HepG2 (cell line): ENCODE data around the gene ATP5F1C.

ENCODE experiments used
- ATF7 ChIP-seq, 2 experiments: fragments of 450-650 bp in 1 of 2; sonication (generic) in 1 of 2; formaldehyde crosslinking in 1 of 2; IDR thresholded peaks; 2 replicates each; pipeline versions ENCODE4 v1.4.0 to v1.6.1; 2016 to 2020; ENCODE audit warnings: antibody characterized with exemption in 1 of 2, mild to moderate bottlenecking in 1 of 2, missing genetic modification reagents in 1 of 2
- CENPBD1 ChIP-seq: sonication (generic); formaldehyde crosslinking; IDR thresholded peaks from 2 replicates; pipeline ENCODE4 v1.8.0; 2022; ENCODE audit warnings: missing genetic modification reagents, low read depth, mild to moderate bottlenecking, borderline replicate concordance
- CREB1 ChIP-seq, 2 experiments: fragments of 450-650 bp in 1 of 2; IDR thresholded peaks; 2 replicates each; pipeline ENCODE4 v1.6.1; 2016 to 2017; ENCODE audit warnings: control low read depth in 1 of 2, mild to moderate bottlenecking in 1 of 2, missing compliant biosample characterization in 1 of 2, missing genetic modification characterization in 1 of 2
- CTCF ChIP-seq: sonication (generic); formaldehyde crosslinking; IDR thresholded peaks from 2 replicates; pipeline ENCODE4 v1.5.0; 2020; ENCODE audit warnings: mild to moderate bottlenecking, missing genetic modification reagents, moderate library complexity
- EHMT2 ChIP-seq: fragments of 200-600 bp; sonication (generic); IDR thresholded peaks from 2 replicates; pipeline ENCODE4 v1.7.0; 2017; ENCODE audit warnings: antibody characterized with exemption, low read depth, low read length, borderline replicate concordance
- MAZ ChIP-seq, 2 experiments: sonication (generic) in 1 of 2; formaldehyde crosslinking in 1 of 2; IDR thresholded peaks; 2 replicates each; pipeline versions ENCODE4 v1.5.0 to v1.6.1; 2012 to 2020; ENCODE audit warnings: low read depth in 2 of 2, mild to moderate bottlenecking in 2 of 2, borderline replicate concordance in 1 of 2, improper control_type of control experiment in 1 of 2, low read length in 1 of 2, missing genetic modification reagents in 1 of 2, moderate library complexity in 1 of 2
- POLR2A ChIP-seq, 2 experiments: IDR thresholded peaks; 2 replicates each; pipeline ENCODE4 v1.6.1; 2011; ENCODE audit warnings: low read depth in 2 of 2, low read length in 2 of 2, mild to moderate bottlenecking in 1 of 2, moderate library complexity in 1 of 2; ENCODE audit not compliant: insufficient read depth in 1 of 2
- SKIL ChIP-seq: sonication (generic); formaldehyde crosslinking; IDR thresholded peaks from 2 replicates; pipeline ENCODE4 v1.8.0; 2022; ENCODE audit warnings: missing genetic modification reagents, mild to moderate bottlenecking, moderate library complexity, borderline replicate concordance
- SRSF4 ChIP-seq: fragments of 200-400 bp; formaldehyde crosslinking; IDR thresholded peaks from one replicate; pipeline ENCODE4 v1.6.1; 2018; ENCODE audit warnings: mild to moderate bottlenecking, low read depth, low read length, moderate library complexity; ENCODE audit not compliant: poor library complexity, severe bottlenecking
- TAF1 ChIP-seq: sonication (generic); formaldehyde crosslinking; IDR thresholded peaks from 2 replicates; pipeline ENCODE4 v1.4.0; 2020; ENCODE audit warnings: missing genetic modification reagents
- UBTF ChIP-seq: sonication (generic); formaldehyde crosslinking; IDR thresholded peaks from 2 replicates; pipeline ENCODE4 v1.4.0; 2020; ENCODE audit warnings: mild to moderate bottlenecking, missing genetic modification reagents
- ZNF549 ChIP-seq: sonication (generic); formaldehyde crosslinking; IDR thresholded peaks from 2 replicates; pipeline ENCODE4 v1.5.0; 2020; ENCODE audit warnings: missing genetic modification reagents
- ZNF766 ChIP-seq: sonication (generic); formaldehyde crosslinking; IDR thresholded peaks from 2 replicates; pipeline ENCODE4 v1.5.0; 2020; ENCODE audit warnings: missing genetic modification reagents, borderline replicate concordance
- TF ChIP-seq, protein P1 (sequence below): sonication (generic); formaldehyde crosslinking; IDR thresholded peaks from 2 replicates; pipeline ENCODE4 v1.9.0; 2021; ENCODE audit warnings: missing genetic modification reagents, borderline replicate concordance

GRCh38 chr10:7773845-7774801, 13.9 kb upstream of the ATP5F1C start:
- TF ChIP-seq ZNF766 (no peak), SKIL (CRISPR knock-in tag) (no peak), CTCF (no peak), SRSF4 (no peak), MAZ (IDR thresholded peaks at IDR 0.05; ENCODE audit: borderline replicate concordance, low read depth, low read length) (no peak), MAZ (CRISPR knock-in tag; IDR thresholded peaks at IDR 0.05; ENCODE audit: low read depth) (no peak), CENPBD1 (CRISPR knock-in tag) (no peak), ATF7 (IDR thresholded peaks at IDR 0.05) (no peak), ATF7 (CRISPR knock-in tag; IDR thresholded peaks at IDR 0.05) (no peak), EHMT2 (no peak), CREB1 (IDR thresholded peaks at IDR 0.05) (no peak), CREB1 (CRISPR knock-in tag; IDR thresholded peaks at IDR 0.05) (no peak), ZNF549 (CRISPR knock-in tag) (no peak), POLR2A (IDR thresholded peaks at IDR 0.05; ENCODE audit: insufficient read depth in 1 of 2, low read depth in 2 of 2, low read length in 2 of 2) (no peak), UBTF (CRISPR knock-in tag) (no peak), TAF1 (CRISPR knock-in tag) (no peak)
- TF ChIP-seq, protein P1, sequence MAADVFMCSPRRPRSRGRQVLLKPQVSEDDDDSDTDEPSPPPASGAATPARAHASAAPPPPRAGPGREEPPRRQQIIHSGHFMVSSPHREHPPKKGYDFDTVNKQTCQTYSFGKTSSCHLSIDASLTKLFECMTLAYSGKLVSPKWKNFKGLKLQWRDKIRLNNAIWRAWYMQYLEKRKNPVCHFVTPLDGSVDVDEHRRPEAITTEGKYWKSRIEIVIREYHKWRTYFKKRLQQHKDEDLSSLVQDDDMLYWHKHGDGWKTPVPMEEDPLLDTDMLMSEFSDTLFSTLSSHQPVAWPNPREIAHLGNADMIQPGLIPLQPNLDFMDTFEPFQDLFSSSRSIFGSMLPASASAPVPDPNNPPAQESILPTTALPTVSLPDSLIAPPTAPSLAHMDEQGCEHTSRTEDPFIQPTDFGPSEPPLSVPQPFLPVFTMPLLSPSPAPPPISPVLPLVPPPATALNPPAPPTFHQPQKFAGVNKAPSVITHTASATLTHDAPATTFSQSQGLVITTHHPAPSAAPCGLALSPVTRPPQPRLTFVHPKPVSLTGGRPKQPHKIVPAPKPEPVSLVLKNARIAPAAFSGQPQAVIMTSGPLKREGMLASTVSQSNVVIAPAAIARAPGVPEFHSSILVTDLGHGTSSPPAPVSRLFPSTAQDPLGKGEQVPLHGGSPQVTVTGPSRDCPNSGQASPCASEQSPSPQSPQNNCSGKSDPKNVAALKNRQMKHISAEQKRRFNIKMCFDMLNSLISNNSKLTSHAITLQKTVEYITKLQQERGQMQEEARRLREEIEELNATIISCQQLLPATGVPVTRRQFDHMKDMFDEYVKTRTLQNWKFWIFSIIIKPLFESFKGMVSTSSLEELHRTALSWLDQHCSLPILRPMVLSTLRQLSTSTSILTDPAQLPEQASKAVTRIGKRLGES (CRISPR knock-in tag) = no peak
